ENCODE measurements around the gene ELAVL1.

DNA sequence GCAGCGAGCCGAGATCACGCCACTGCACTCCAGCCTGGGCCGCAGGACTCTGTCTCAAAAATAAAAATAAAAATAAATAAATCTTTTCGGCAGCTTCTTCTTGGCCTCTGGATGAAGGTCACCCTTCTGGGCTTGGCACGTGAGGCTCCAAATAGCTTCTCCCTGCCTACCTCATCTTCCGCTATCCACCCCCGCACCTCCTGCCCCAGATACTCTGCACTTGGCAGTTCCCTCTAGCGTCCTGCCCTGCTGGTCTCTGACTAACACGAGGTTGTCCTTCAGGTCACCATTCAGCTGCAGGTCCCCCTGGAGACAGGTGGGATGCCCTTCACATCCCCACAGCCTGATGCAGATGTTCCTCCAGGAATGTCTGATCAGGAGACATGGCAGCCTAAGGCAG is 38.6 kb upstream of the ELAVL1 start:
- no peak for TF ChIP-seq FOS (IDR thresholded peaks at IDR 0.05; ENCODE audit: extremely low read depth, insufficient read length)
- no peak for TF ChIP-seq SUPT5H (IDR thresholded peaks at IDR 0.05)
- TF ChIP-seq, protein P1, sequence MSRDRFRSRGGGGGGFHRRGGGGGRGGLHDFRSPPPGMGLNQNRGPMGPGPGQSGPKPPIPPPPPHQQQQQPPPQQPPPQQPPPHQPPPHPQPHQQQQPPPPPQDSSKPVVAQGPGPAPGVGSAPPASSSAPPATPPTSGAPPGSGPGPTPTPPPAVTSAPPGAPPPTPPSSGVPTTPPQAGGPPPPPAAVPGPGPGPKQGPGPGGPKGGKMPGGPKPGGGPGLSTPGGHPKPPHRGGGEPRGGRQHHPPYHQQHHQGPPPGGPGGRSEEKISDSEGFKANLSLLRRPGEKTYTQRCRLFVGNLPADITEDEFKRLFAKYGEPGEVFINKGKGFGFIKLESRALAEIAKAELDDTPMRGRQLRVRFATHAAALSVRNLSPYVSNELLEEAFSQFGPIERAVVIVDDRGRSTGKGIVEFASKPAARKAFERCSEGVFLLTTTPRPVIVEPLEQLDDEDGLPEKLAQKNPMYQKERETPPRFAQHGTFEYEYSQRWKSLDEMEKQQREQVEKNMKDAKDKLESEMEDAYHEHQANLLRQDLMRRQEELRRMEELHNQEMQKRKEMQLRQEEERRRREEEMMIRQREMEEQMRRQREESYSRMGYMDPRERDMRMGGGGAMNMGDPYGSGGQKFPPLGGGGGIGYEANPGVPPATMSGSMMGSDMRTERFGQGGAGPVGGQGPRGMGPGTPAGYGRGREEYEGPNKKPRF (IDR thresholded peaks at IDR 0.05; ENCODE audit: low read depth, low read length): no peak
- no peak for TF ChIP-seq SETDB1 (IDR thresholded peaks at IDR 0.05; ENCODE audit: low read length)
- TF ChIP-seq, protein P2, sequence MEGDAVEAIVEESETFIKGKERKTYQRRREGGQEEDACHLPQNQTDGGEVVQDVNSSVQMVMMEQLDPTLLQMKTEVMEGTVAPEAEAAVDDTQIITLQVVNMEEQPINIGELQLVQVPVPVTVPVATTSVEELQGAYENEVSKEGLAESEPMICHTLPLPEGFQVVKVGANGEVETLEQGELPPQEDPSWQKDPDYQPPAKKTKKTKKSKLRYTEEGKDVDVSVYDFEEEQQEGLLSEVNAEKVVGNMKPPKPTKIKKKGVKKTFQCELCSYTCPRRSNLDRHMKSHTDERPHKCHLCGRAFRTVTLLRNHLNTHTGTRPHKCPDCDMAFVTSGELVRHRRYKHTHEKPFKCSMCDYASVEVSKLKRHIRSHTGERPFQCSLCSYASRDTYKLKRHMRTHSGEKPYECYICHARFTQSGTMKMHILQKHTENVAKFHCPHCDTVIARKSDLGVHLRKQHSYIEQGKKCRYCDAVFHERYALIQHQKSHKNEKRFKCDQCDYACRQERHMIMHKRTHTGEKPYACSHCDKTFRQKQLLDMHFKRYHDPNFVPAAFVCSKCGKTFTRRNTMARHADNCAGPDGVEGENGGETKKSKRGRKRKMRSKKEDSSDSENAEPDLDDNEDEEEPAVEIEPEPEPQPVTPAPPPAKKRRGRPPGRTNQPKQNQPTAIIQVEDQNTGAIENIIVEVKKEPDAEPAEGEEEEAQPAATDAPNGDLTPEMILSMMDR (IDR thresholded peaks at IDR 0.05 in 2 of 3, conservative IDR thresholded peaks at IDR 0.05 in 1 of 3; ENCODE audit: insufficient read depth in 2 of 3, low read depth in 1 of 3, low read length in 3 of 3): no peak
- no peak for TF ChIP-seq HDAC6 (IDR thresholded peaks at IDR 0.05; ENCODE audit: low read depth, low read length)
- TF ChIP-seq, protein P3, sequence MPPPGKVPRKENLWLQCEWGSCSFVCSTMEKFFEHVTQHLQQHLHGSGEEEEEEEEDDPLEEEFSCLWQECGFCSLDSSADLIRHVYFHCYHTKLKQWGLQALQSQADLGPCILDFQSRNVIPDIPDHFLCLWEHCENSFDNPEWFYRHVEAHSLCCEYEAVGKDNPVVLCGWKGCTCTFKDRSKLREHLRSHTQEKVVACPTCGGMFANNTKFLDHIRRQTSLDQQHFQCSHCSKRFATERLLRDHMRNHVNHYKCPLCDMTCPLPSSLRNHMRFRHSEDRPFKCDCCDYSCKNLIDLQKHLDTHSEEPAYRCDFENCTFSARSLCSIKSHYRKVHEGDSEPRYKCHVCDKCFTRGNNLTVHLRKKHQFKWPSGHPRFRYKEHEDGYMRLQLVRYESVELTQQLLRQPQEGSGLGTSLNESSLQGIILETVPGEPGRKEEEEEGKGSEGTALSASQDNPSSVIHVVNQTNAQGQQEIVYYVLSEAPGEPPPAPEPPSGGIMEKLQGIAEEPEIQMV (tag; conservative IDR thresholded peaks at IDR 0.05; ENCODE audit: low read depth): no peak
- no peak for TF ChIP-seq U2AF1 (optimal IDR thresholded peaks at IDR 0.05; ENCODE audit: low read depth, low read length)
- no peak for TF ChIP-seq TCF7L2 (IDR thresholded peaks at IDR 0.05; ENCODE audit: low read depth, low read length)
- no peak for TF ChIP-seq POLR2A (conservative IDR thresholded peaks at IDR 0.05)
- TF ChIP-seq ZNF23 (CRISPR knock-in tag; IDR thresholded peaks at IDR 0.05): no peak
- TF ChIP-seq ZFX (CRISPR knock-in tag; IDR thresholded peaks at IDR 0.05): no peak
- TF ChIP-seq ELF4 (CRISPR knock-in tag; IDR thresholded peaks at IDR 0.05): no peak
